ENCODE results near the gene TCF12.

DNA sequence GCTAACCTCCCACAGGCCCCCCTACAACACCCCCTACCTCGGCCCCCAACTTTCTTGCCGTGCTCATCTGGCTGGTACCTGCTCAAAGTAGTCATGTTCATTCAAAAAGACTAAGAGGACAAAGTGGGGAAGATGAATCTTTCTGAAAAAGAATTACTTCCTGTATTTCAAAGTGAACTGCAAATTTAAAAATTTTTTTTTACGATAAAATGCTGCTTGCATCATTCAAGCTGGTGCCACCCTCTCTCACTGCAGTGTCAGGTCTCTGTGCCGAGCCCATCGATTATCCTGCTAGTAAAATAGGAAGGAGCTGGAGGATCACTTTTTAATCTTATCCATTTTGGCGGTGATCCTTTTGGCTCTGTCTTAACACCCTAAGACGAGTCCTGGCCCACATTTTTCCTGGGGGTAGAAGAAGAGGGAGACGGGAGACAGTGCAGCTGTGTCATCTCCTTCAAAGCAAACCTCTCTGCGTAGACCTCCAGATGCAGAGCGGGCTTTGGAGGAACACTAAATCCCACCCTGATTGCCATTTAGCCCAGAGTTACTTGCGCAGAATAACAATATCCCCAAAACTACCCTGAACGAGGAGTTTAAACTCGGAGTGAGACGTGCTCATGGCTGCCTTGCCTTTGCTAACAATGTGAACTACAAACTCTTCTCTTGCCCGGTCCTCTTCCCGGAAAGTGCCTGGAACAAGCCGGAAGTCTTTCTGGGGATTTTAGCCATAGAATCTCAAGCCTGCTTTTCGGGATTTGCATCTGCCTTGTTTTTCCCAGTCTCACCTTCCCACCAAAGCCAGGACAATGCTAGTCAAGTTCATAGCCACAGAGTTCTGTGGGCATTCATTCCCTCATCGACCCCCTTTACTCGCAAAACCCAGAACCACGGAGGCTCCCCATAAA is 391.7 kb downstream of the TCF12 start:
- TF ChIP-seq, protein P1, sequence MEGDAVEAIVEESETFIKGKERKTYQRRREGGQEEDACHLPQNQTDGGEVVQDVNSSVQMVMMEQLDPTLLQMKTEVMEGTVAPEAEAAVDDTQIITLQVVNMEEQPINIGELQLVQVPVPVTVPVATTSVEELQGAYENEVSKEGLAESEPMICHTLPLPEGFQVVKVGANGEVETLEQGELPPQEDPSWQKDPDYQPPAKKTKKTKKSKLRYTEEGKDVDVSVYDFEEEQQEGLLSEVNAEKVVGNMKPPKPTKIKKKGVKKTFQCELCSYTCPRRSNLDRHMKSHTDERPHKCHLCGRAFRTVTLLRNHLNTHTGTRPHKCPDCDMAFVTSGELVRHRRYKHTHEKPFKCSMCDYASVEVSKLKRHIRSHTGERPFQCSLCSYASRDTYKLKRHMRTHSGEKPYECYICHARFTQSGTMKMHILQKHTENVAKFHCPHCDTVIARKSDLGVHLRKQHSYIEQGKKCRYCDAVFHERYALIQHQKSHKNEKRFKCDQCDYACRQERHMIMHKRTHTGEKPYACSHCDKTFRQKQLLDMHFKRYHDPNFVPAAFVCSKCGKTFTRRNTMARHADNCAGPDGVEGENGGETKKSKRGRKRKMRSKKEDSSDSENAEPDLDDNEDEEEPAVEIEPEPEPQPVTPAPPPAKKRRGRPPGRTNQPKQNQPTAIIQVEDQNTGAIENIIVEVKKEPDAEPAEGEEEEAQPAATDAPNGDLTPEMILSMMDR (IDR thresholded peaks at IDR 0.05), result no peak
- TF ChIP-seq POLR2AphosphoS5 (IDR thresholded peaks at IDR 0.05), result no peak
